ENCODE results near the gene FCGR1A.
"Not testable (repeated sequence)": the region's sequence is repeated elsewhere in the genome, so short reads cannot be mapped to it uniquely, and the experiment has no call there.

GRCh38 chr1:149771653-149772425 is 10.7 kb upstream of the FCGR1A start:
- TF ChIP-seq CTCF (IDR thresholded peaks at IDR 0.05); EZH2 (IDR thresholded peaks at IDR 0.05; ENCODE audit: borderline replicate concordance, insufficient read depth, low read depth, low read length, poor library complexity, severe bottlenecking): not testable (repeated sequence)

Measured in B cell (primary cell).